Vagina (tissue), 2 donors: ENCODE data around the gene ANKRD52. TPM values are rescaled to one million over a fixed set of nuclear protein-coding genes. Genes with fewer than 3 reads are reported as not detected.
A peak's percentile ranks its signal among the peaks of the same experiment; 100 is the strongest.

Experiments used
- DNase-seq, 2 donors: peaks; one replicate each; pipeline ENCODE4 v3.0.0-alpha.2; 2017; ENCODE audit errors: extremely low spot score in 2 of 2
- H3K27ac ChIP-seq: fragments of 200-600 bp; sonication (generic); one replicate; pipeline ENCODE4 v1.5.1; 2019
- H3K27me3 ChIP-seq: fragments of 200-600 bp; sonication (generic); one replicate; pipeline ENCODE4 v1.5.1; 2019
- H3K36me3 ChIP-seq, 2 donors: fragments of 200-600 bp; sonication (generic); one replicate each; pipeline ENCODE4 v1.5.1; 2017 to 2019
- H3K4me1 ChIP-seq: fragments of 200-600 bp; sonication (generic); one replicate; pipeline ENCODE4 v1.5.1; 2019
- H3K4me3 ChIP-seq, 2 donors: fragments of 200-600 bp; sonication (generic); 1 replicate in 1 of 2; 2 replicates in 1 of 2; pipeline ENCODE4 v1.5.1; 2016 to 2019
- H3K9me3 ChIP-seq: fragments of 200-600 bp; sonication (generic); one replicate; pipeline ENCODE4 v1.5.1; 2019
- CTCF ChIP-seq, 3 experiments: fragments of 450-650 bp in 2 of 3; fragments of 200-600 bp in 1 of 3; sonication (generic) in 1 of 3; IDR thresholded peaks; one replicate each; pipeline ENCODE4 v1.5.1; 2017 to 2019; ENCODE audit warnings: antibody characterized with exemption in 3 of 3, mild to moderate bottlenecking in 2 of 3, moderate library complexity in 2 of 3
- POLR2A ChIP-seq, 2 donors: fragments of 450-650 bp; IDR thresholded peaks; one replicate each; pipeline ENCODE4 v1.6.1; 2017; ENCODE audit warnings: antibody characterized with exemption in 2 of 2, mild to moderate bottlenecking in 2 of 2, moderate library complexity in 2 of 2
- POLR2AphosphoS5 ChIP-seq, 2 donors: sonication (generic); formaldehyde crosslinking; IDR thresholded peaks; one replicate each; pipeline ENCODE4 v1.9.0; 2017; ENCODE audit warnings: antibody characterized with exemption in 2 of 2, mild to moderate bottlenecking in 2 of 2, low read depth in 1 of 2; ENCODE audit not compliant: insufficient read depth in 1 of 2
- intact Hi-C: fragments of 100-400 bp; cut with DNase I; formaldehyde crosslinking; loops from one replicate; pipeline ENCODE4 v1.15.1; 2023
- total RNA-seq: library from RNA; depleted of rRNA; stranded (reverse); fragments of >200 nt; gene quantifications from one replicate; pipeline ENCODE4 v1.2.3, GENCODE V29; 2016

The ANKRD52 gene
- total RNA-seq, result 22.6 TPM

- Histone ChIP-seq H3K27ac (peak within 1 kb of the TSS; percentile 84), H3K4me1 (peaks cover 25% of the 10 kb centered on the region), H3K4me3 (peak within 1 kb of the TSS; percentile 93 to 99), H3K36me3 (peaks cover 12 to 32% of the 10 kb centered on the region in 2 donors), H3K27me3 (no peaks in the 10 kb centered on the region), H3K9me3 (no peaks in the 10 kb centered on the region)
- TF ChIP-seq POLR2A (IDR thresholded peaks at IDR 0.05) (no peak), CTCF (IDR thresholded peaks at IDR 0.05) (peak; percentile 26 to 77 (median 43)), POLR2AphosphoS5 (IDR thresholded peaks at IDR 0.05; ENCODE audit: insufficient read depth in 1 of 2, low read depth in 1 of 2) (peak in 1 of 2 donors; percentile 40)
- no peak for DNase-seq
- intact Hi-C loops, result no loop called here
Measured at GRCh38 chr12:56258068-56258819, at the start of gene ANKRD52. TSS of gene ANKRD52 (minus strand) at chr12:56258384. CDS start at chr12:56258269, 115 bp downstream.

GRCh38 chr12:56307221-56307965 is 49.2 kb upstream of the ANKRD52 start:
- Histone ChIP-seq H3K36me3 (peaks cover 0 to 23% of the 10 kb centered on the region in 2 donors), H3K27ac (no peak overlapping the region), H3K4me1 (peaks cover under 1% of the 10 kb centered on the region), H3K4me3 (no peak overlapping the region), H3K9me3 (no peaks in the 10 kb centered on the region), H3K27me3 (no peaks in the 10 kb centered on the region)
- no peak for DNase-seq
- TF ChIP-seq POLR2A (IDR thresholded peaks at IDR 0.05) (no peak), CTCF (IDR thresholded peaks at IDR 0.05) (no peak), POLR2AphosphoS5 (IDR thresholded peaks at IDR 0.05; ENCODE audit: insufficient read depth in 1 of 2, low read depth in 1 of 2) (no peak)
- intact Hi-C loops, result no loop called here

GRCh38 chr12:56304872-56305590 is 46.8 kb upstream of the ANKRD52 start:
- no peaks in the 10 kb centered on the region for H3K9me3 ChIP-seq
- peaks cover 0 to 12% of the 10 kb centered on the region in 2 donors for H3K36me3 ChIP-seq
- TF ChIP-seq CTCF (IDR thresholded peaks at IDR 0.05), result no peak
- TF ChIP-seq POLR2AphosphoS5 (IDR thresholded peaks at IDR 0.05; ENCODE audit: insufficient read depth in 1 of 2, low read depth in 1 of 2), result no peak
- TF ChIP-seq POLR2A (IDR thresholded peaks at IDR 0.05), result no peak
- intact Hi-C loops, result no loop called here
- H3K27ac ChIP-seq, result no peak overlapping the region
- H3K4me3 ChIP-seq, result no peak overlapping the region
- H3K4me1 ChIP-seq, result peaks cover 20% of the 10 kb centered on the region
- no peak for DNase-seq
- H3K27me3 ChIP-seq, result no peaks in the 10 kb centered on the region

- no peak for DNase-seq
- intact Hi-C loops, result no loop called here
Measured at GRCh38 chr12:56304276-56304675, 46.1 kb upstream of the ANKRD52 start.

More at GRCh38 chr12:56304276-56304675, 46.1 kb upstream of the ANKRD52 start:
- Histone ChIP-seq H3K4me1 (peaks cover 24% of the 10 kb centered on the region), H3K36me3 (peaks cover 0 to 5% of the 10 kb centered on the region in 2 donors), H3K9me3 (no peaks in the 10 kb centered on the region), H3K4me3 (no peak overlapping the region), H3K27ac (no peak overlapping the region), H3K27me3 (no peaks in the 10 kb centered on the region)
- TF ChIP-seq POLR2A (IDR thresholded peaks at IDR 0.05) (no peak), CTCF (IDR thresholded peaks at IDR 0.05) (no peak), POLR2AphosphoS5 (IDR thresholded peaks at IDR 0.05; ENCODE audit: insufficient read depth in 1 of 2, low read depth in 1 of 2) (no peak)
